HepG2 (cell line): ENCODE data around the gene ACP2. TPM values are rescaled to one million over a fixed set of nuclear protein-coding genes. Genes with fewer than 3 reads are reported as not detected.

Experiments used
- FOXA3 ChIP-seq: IDR thresholded peaks from 2 replicates; pipeline ENCODE4 v1.6.1; 2016; ENCODE audit warnings: missing genetic modification reagents, missing compliant biosample characterization
- HNRNPK ChIP-seq: fragments of 200-400 bp; formaldehyde crosslinking; IDR thresholded peaks from 2 replicates; pipeline ENCODE4 v1.6.1; 2018; ENCODE audit warnings: low read length, low read depth, moderate library complexity, mild to moderate bottlenecking; ENCODE audit not compliant: poor library complexity, severe bottlenecking
- KDM2A ChIP-seq: sonication (generic); formaldehyde crosslinking; IDR thresholded peaks from 2 replicates; pipeline ENCODE4 v1.4.0; 2020; ENCODE audit warnings: low read depth, missing genetic modification reagents, borderline replicate concordance
- NFE2L1 ChIP-seq: sonication (generic); formaldehyde crosslinking; IDR thresholded peaks from 2 replicates; pipeline ENCODE4 v1.4.0; 2020; ENCODE audit warnings: missing genetic modification reagents, mild to moderate bottlenecking, borderline replicate concordance
- PTBP1 ChIP-seq: fragments of 200-400 bp; formaldehyde crosslinking; IDR thresholded peaks from 2 replicates; pipeline ENCODE4 v1.6.1; 2018; ENCODE audit warnings: low read length, low read depth; ENCODE audit not compliant: poor library complexity, severe bottlenecking
- RAD21 ChIP-seq: fragments of 450-650 bp; formaldehyde crosslinking; IDR thresholded peaks from 2 replicates; pipeline ENCODE4 v1.5.0; 2020; ENCODE audit warnings: mild to moderate bottlenecking
- RARA ChIP-seq: IDR thresholded peaks from 2 replicates; pipeline ENCODE4 v1.6.1; 2016; ENCODE audit warnings: missing genetic modification reagents, missing compliant biosample characterization
- ZNF10 ChIP-seq: sonication (generic); formaldehyde crosslinking; IDR thresholded peaks from 2 replicates; pipeline ENCODE4 v1.4.0; 2020; ENCODE audit warnings: mild to moderate bottlenecking, low read depth, missing genetic modification reagents, borderline replicate concordance
- ZNF331 ChIP-seq: sonication (generic); formaldehyde crosslinking; IDR thresholded peaks from 2 replicates; pipeline ENCODE4 v1.4.0; 2020; ENCODE audit warnings: missing genetic modification reagents
- ZNF382 ChIP-seq: sonication (generic); formaldehyde crosslinking; IDR thresholded peaks from 2 replicates; pipeline ENCODE4 v1.5.0; 2020; ENCODE audit warnings: missing genetic modification reagents, mild to moderate bottlenecking, borderline replicate concordance
- ZSCAN29 ChIP-seq: sonication (generic); formaldehyde crosslinking; conservative IDR thresholded peaks from 2 replicates; pipeline ENCODE4 v1.4.0; 2020; ENCODE audit warnings: mild to moderate bottlenecking, missing genetic modification reagents
- polyA plus RNA-seq, 8 experiments: library from polyadenylated mRNA; depleted of rRNA in 3 of 8; stranded (reverse) in 7 of 8; unstranded in 1 of 8; fragments of >200 nt; fragmentation: Illumina TruSeq in 4 of 8; extraction: Trizol in 4 of 8; gene quantifications; 2 replicates each; pipeline versions ENCODE4 v1.2.1 to v1.2.3, GENCODE V29; 2011 to 2016; ENCODE audit warnings: low read depth in 4 of 8, missing spikeins in 1 of 8, mixed read lengths in 1 of 8; ENCODE audit not compliant: insufficient read depth in 1 of 8
- total RNA-seq, 5 experiments: library from RNA; depleted of rRNA; stranded (reverse); fragments of >200 nt; fragmentation: Illumina TruSeq; extraction: Trizol; gene quantifications; 2 replicates each; pipeline ENCODE4 v1.2.3, GENCODE V29; 2016; ENCODE audit warnings: low read depth in 1 of 5
- TF ChIP-seq, protein P1 (sequence below): sonication (generic); formaldehyde crosslinking; IDR thresholded peaks from 2 replicates; pipeline ENCODE4 v1.4.0; 2020; ENCODE audit warnings: missing genetic modification reagents
- TF ChIP-seq, protein P2 (sequence below): sonication (generic); formaldehyde crosslinking; IDR thresholded peaks from 2 replicates; pipeline ENCODE4 v1.8.0; 2022; ENCODE audit warnings: low read depth, missing genetic modification reagents
- TF ChIP-seq, protein P3 (sequence below): sonication (generic); formaldehyde crosslinking; IDR thresholded peaks from 2 replicates; pipeline ENCODE4 v1.4.0; 2020; ENCODE audit warnings: low read depth, missing genetic modification reagents
- TF ChIP-seq, protein P4 (sequence below): sonication (generic); formaldehyde crosslinking; IDR thresholded peaks from 2 replicates; pipeline ENCODE4 v1.5.1; 2020; ENCODE audit warnings: mild to moderate bottlenecking, missing genetic modification reagents, moderate library complexity

Gene ACP2
- total and polyA plus RNA-seq, 2 of the 13 experiments (the other 11 are each of a cell fraction or from before 2014, with no cell fraction given) = 17.7 to 20.2 TPM

DNA sequence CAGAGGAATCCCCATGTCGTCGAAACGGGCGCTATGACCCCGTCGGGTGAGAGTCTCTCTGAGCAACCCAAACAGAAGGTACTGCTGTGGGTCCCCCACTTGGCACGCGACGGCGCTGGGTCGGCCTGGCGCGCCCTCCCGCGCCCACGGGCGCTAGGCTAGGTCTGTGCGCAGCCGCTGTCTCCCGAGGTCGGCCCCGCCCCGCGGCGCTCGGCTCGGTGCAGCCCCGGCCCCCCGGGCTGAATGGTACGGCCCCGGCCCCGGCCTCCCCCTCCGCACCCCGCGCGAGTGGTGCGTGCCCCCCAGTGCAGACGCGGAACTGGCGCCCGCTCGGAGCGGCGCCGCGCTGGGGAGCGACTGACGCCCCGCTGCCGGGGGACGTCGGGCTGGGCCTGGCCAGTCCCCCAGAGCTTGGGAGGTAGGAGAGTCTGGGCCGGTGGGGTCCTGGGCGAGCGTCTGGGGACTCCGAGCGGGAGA, 21.3 kb upstream of the ACP2 start, which contains the start of gene MADD (continued):
- TF ChIP-seq PTBP1 (no peak), NFE2L1 (CRISPR knock-in tag) (no peak), ZNF331 (CRISPR knock-in tag) (no peak), RARA (0 out of 2 replicates have a peak, but pooled peaks have one; percentile 6), KDM2A (CRISPR knock-in tag) (peak; percentile 79; the same call in 1 of the 2 replicates), ZSCAN29 (no peak), ZNF382 (CRISPR knock-in tag) (no peak), FOXA3 (CRISPR knock-in tag) (0 out of 2 replicates have a peak, but pooled peaks have one; percentile 26), HNRNPK (peak; percentile 25), RAD21 (0 out of 2 replicates have a peak, but pooled peaks have one; percentile 6), ZNF10 (no peak)
- TF ChIP-seq, protein P1, sequence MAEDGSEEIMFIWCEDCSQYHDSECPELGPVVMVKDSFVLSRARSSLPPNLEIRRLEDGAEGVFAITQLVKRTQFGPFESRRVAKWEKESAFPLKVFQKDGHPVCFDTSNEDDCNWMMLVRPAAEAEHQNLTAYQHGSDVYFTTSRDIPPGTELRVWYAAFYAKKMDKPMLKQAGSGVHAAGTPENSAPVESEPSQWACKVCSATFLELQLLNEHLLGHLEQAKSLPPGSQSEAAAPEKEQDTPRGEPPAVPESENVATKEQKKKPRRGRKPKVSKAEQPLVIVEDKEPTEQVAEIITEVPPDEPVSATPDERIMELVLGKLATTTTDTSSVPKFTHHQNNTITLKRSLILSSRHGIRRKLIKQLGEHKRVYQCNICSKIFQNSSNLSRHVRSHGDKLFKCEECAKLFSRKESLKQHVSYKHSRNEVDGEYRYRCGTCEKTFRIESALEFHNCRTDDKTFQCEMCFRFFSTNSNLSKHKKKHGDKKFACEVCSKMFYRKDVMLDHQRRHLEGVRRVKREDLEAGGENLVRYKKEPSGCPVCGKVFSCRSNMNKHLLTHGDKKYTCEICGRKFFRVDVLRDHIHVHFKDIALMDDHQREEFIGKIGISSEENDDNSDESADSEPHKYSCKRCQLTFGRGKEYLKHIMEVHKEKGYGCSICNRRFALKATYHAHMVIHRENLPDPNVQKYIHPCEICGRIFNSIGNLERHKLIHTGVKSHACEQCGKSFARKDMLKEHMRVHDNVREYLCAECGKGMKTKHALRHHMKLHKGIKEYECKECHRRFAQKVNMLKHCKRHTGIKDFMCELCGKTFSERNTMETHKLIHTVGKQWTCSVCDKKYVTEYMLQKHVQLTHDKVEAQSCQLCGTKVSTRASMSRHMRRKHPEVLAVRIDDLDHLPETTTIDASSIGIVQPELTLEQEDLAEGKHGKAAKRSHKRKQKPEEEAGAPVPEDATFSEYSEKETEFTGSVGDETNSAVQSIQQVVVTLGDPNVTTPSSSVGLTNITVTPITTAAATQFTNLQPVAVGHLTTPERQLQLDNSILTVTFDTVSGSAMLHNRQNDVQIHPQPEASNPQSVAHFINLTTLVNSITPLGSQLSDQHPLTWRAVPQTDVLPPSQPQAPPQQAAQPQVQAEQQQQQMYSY (CRISPR knock-in tag) = no peak
- TF ChIP-seq, protein P2, sequence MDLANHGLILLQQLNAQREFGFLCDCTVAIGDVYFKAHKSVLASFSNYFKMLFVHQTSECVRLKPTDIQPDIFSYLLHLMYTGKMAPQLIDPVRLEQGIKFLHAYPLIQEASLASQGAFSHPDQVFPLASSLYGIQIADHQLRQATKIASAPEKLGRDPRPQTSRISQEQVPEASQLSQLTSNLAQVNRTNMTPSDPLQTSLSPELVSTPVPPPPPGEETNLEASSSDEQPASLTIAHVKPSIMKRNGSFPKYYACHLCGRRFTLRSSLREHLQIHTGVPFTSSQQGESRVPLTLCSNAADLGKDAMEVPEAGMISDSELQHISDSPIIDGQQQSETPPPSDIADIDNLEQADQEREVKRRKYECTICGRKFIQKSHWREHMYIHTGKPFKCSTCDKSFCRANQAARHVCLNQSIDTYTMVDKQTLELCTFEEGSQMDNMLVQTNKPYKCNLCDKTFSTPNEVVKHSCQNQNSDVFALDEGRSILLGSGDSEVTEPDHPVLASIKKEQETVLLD (CRISPR knock-in tag) = 0 out of 2 replicates have a peak, but pooled peaks have one; percentile 20
- TF ChIP-seq, protein P3, sequence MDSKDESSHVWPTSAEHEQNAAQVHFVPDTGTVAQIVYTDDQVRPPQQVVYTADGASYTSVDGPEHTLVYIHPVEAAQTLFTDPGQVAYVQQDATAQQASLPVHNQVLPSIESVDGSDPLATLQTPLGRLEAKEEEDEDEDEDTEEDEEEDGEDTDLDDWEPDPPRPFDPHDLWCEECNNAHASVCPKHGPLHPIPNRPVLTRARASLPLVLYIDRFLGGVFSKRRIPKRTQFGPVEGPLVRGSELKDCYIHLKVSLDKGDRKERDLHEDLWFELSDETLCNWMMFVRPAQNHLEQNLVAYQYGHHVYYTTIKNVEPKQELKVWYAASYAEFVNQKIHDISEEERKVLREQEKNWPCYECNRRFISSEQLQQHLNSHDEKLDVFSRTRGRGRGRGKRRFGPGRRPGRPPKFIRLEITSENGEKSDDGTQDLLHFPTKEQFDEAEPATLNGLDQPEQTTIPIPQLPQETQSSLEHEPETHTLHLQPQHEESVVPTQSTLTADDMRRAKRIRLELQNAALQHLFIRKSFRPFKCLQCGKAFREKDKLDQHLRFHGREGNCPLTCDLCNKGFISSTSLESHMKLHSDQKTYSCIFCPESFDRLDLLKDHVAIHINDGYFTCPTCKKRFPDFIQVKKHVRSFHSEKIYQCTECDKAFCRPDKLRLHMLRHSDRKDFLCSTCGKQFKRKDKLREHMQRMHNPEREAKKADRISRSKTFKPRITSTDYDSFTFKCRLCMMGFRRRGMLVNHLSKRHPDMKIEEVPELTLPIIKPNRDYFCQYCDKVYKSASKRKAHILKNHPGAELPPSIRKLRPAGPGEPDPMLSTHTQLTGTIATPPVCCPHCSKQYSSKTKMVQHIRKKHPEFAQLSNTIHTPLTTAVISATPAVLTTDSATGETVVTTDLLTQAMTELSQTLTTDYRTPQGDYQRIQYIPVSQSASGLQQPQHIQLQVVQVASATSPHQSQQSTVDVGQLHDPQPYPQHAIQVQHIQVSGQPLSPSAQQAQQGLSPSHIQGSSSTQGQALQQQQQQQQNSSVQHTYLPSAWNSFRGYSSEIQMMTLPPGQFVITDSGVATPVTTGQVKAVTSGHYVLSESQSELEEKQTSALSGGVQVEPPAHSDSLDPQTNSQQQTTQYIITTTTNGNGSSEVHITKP = peak; percentile 97
- TF ChIP-seq, protein P4, sequence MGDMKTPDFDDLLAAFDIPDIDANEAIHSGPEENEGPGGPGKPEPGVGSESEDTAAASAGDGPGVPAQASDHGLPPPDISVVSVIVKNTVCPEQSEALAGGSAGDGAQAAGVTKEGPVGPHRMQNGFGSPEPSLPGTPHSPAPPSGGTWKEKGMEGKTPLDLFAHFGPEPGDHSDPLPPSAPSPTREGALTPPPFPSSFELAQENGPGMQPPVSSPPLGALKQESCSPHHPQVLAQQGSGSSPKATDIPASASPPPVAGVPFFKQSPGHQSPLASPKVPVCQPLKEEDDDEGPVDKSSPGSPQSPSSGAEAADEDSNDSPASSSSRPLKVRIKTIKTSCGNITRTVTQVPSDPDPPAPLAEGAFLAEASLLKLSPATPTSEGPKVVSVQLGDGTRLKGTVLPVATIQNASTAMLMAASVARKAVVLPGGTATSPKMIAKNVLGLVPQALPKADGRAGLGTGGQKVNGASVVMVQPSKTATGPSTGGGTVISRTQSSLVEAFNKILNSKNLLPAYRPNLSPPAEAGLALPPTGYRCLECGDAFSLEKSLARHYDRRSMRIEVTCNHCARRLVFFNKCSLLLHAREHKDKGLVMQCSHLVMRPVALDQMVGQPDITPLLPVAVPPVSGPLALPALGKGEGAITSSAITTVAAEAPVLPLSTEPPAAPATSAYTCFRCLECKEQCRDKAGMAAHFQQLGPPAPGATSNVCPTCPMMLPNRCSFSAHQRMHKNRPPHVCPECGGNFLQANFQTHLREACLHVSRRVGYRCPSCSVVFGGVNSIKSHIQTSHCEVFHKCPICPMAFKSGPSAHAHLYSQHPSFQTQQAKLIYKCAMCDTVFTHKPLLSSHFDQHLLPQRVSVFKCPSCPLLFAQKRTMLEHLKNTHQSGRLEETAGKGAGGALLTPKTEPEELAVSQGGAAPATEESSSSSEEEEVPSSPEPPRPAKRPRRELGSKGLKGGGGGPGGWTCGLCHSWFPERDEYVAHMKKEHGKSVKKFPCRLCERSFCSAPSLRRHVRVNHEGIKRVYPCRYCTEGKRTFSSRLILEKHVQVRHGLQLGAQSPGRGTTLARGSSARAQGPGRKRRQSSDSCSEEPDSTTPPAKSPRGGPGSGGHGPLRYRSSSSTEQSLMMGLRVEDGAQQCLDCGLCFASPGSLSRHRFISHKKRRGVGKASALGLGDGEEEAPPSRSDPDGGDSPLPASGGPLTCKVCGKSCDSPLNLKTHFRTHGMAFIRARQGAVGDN (CRISPR knock-in tag) = peak; percentile 65; the same call in 1 of the 2 replicates
